GM19438 (cell line): Measurements from ENCODE around the gene CREB1.

Experiments
- ATAC-seq: cut with Tn5 transposase; IDR thresholded peaks from one replicate; pipeline ENCODE4 v1.9.1; 2021; ENCODE audit warnings: low read depth; ENCODE audit not compliant: unreplicated experiment

CREB1 gene

GRCh38 chr2:207502577-207503198 lies 27.1 kb upstream of the CREB1 start:
- ATAC-seq, result no peak

GRCh38 chr2:207503234-207503633 lies 26.5 kb upstream of the CREB1 start:
- peak; percentile 44 for ATAC-seq

GRCh38 chr2:207504513-207505170 lies 25.1 kb upstream of the CREB1 start:
- ATAC-seq, result no peak

GRCh38 chr2:207505171-207505570 lies 24.6 kb upstream of the CREB1 start:
- peak; percentile 45 for ATAC-seq

- no peak for ATAC-seq
Observed at GRCh38 chr2:207505728-207506127, 24.0 kb upstream of the CREB1 start.

- no peak for ATAC-seq
Observed at GRCh38 chr2:207506426-207506825, 23.3 kb upstream of the CREB1 start.

- no peak for ATAC-seq
Observed at GRCh38 chr2:207510148-207510547, 19.6 kb upstream of the CREB1 start.

- no peak for ATAC-seq
Observed at GRCh38 chr2:207511851-207512250, 17.9 kb upstream of the CREB1 start.

- ATAC-seq, result no peak
Observed at GRCh38 chr2:207512356-207512755, 17.4 kb upstream of the CREB1 start.

GRCh38 chr2:207513551-207514257 lies 16.1 kb upstream of the CREB1 start:
- no peak for ATAC-seq

GRCh38 chr2:207514451-207514850 lies 15.3 kb upstream of the CREB1 start:
- no peak for ATAC-seq

- no peak for ATAC-seq
Observed at GRCh38 chr2:207515671-207516070, 14.1 kb upstream of the CREB1 start.

GRCh38 chr2:207516206-207516605 lies 13.6 kb upstream of the CREB1 start:
- ATAC-seq, result no peak

- no peak for ATAC-seq
Observed at GRCh38 chr2:207523005-207523404, 6.8 kb upstream of the CREB1 start.

GRCh38 chr2:207525296-207525695 lies 4.5 kb upstream of the CREB1 start:
- no peak for ATAC-seq

- peak; percentile 18 for ATAC-seq
Observed at GRCh38 chr2:207528980-207529329, 807 bp upstream of the CREB1 start.

- no peak for ATAC-seq
Observed at GRCh38 chr2:207530160-207531031, 634 bp downstream of the CREB1 start.

- no peak for ATAC-seq
Observed at GRCh38 chr2:207531032-207531952, 1.5 kb downstream of the CREB1 start.

GRCh38 chr2:207532676-207533075 lies 2.9 kb downstream of the CREB1 start:
- no peak for ATAC-seq

GRCh38 chr2:207533461-207534008 lies 3.8 kb downstream of the CREB1 start:
- ATAC-seq, result no peak
